Neural progenitor cell (in vitro differentiated cells): Measurements from ENCODE around the gene DNAJB8.

Experiments used
- EZH2 ChIP-seq: fragments of 200-600 bp; sonication (generic); IDR thresholded peaks from 2 replicates; pipeline ENCODE4 v1.6.1; 2017; ENCODE audit warnings: antibody characterized with exemption, mild to moderate bottlenecking, moderate library complexity
- EZH2phosphoT487 ChIP-seq: fragments of 200-600 bp; sonication (generic); IDR thresholded peaks from 2 replicates; pipeline ENCODE4 v1.6.1; 2017; ENCODE audit warnings: antibody characterized with exemption
- TF ChIP-seq, protein P1 (sequence below): fragments of 200-600 bp; sonication (generic); IDR thresholded peaks from 2 replicates; pipeline ENCODE4 v1.5.1; 2017; ENCODE audit warnings: antibody characterized with exemption, mild to moderate bottlenecking

DNA sequence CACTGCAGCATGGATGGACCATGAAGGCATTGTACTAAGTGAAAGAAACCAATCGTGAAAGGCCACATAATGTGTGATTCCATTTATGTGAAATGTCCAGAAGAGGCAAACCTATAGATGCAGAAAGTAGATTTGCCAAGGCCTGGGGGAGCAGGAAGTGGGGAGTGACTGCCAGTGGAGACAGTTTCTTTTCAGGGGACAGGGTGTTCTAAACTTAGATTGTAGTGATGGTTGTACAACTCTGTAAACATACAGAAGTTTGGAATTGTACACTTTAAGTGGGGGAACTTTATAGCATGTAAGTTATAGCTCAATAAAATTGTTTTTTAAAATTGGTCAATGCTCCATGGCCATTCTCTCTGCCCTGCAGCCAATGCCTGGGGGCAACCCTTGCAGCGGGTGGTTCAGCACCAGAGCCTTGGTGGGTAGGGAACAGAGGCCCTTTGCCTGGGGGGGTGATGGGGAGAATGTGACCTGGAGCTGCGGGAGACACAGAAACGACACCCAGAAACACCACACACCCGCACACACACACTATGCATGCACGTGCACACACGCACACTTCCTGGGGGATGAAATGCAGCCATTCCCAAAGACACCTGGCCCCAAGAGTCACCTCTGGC lies 43.1 kb downstream of the DNAJB8 start:
- TF ChIP-seq, protein P1, sequence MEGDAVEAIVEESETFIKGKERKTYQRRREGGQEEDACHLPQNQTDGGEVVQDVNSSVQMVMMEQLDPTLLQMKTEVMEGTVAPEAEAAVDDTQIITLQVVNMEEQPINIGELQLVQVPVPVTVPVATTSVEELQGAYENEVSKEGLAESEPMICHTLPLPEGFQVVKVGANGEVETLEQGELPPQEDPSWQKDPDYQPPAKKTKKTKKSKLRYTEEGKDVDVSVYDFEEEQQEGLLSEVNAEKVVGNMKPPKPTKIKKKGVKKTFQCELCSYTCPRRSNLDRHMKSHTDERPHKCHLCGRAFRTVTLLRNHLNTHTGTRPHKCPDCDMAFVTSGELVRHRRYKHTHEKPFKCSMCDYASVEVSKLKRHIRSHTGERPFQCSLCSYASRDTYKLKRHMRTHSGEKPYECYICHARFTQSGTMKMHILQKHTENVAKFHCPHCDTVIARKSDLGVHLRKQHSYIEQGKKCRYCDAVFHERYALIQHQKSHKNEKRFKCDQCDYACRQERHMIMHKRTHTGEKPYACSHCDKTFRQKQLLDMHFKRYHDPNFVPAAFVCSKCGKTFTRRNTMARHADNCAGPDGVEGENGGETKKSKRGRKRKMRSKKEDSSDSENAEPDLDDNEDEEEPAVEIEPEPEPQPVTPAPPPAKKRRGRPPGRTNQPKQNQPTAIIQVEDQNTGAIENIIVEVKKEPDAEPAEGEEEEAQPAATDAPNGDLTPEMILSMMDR, result no peak
- no peak for TF ChIP-seq EZH2
- TF ChIP-seq EZH2phosphoT487, result no peak
